PC-3 (cell line): ENCODE results near the gene FCF1. TPM values are rescaled to one million over a fixed set of nuclear protein-coding genes. Genes with fewer than 3 reads are reported as not detected.

Source experiments
- ATAC-seq: fragments of 200-7000 bp; cut with Tn5 transposase; 2 replicates; pipeline ENCODE4 v1.9.1; 2020; ENCODE audit warnings: mild to moderate bottlenecking, moderate library complexity
- BruUV-seq: library from RNA; stranded (reverse); fragments of 400-500 nt; replicated peaks from 2 replicates; lab custom pipeline; 2021; lab: Mats Ljungman, UMichigan
- CTCF ChIA-PET: fragments of 300-600 bp; sonication (Branson Sonifier 250); formaldehyde crosslinking; loops from one replicate; lab custom pipeline; 2022; ENCODE audit warnings: antibody characterized with exemption; lab: Charles Lee
- POLR2A ChIA-PET: fragments of 300-600 bp; sonication (Branson Sonifier 250); formaldehyde crosslinking; loops from one replicate; lab custom pipeline; 2022; ENCODE audit warnings: antibody characterized with exemption; ENCODE audit not compliant: unreplicated experiment; lab: Charles Lee
- DNase-seq: peaks from one replicate; pipeline ENCODE4 v3.0.0-alpha.2; 2015
- H2AFZ ChIP-seq: fragments of 300-600 bp; sonication (generic); 2 replicates; pipeline ENCODE4 v1.6.0; 2016; ENCODE audit warnings: antibody characterized with exemption, low read length
- H3F3A ChIP-seq: fragments of 300-600 bp; sonication (generic); one replicate; pipeline ENCODE4 v1.6.0; 2017; ENCODE audit warnings: antibody characterized with exemption, low read length, control low read depth, mild to moderate bottlenecking; ENCODE audit not compliant: unreplicated experiment
- H3K27ac ChIP-seq: fragments of 300-600 bp; sonication (generic); 2 replicates; pipeline ENCODE4 v1.5.1; 2016; ENCODE audit warnings: mild to moderate bottlenecking, low read length
- H3K27me3 ChIP-seq: fragments of 300-600 bp; sonication (generic); 2 replicates; pipeline ENCODE4 v1.6.1; 2016; ENCODE audit warnings: low read length, mixed read lengths
- H3K36me3 ChIP-seq: fragments of 300-600 bp; sonication (generic); 2 replicates; pipeline ENCODE4 v1.6.1; 2016; ENCODE audit warnings: low read depth, mixed run types, low read length, mixed read lengths
- H3K4me1 ChIP-seq: fragments of 300-600 bp; sonication (generic); 2 replicates; pipeline ENCODE4 v1.5.1; 2016; ENCODE audit warnings: low read length; ENCODE audit not compliant: insufficient read depth
- H3K4me2 ChIP-seq: fragments of 300-600 bp; sonication (generic); 2 replicates; pipeline ENCODE4 v1.6.0; 2016; ENCODE audit warnings: low read length
- H3K4me3 ChIP-seq: fragments of 300-600 bp; sonication (generic); 2 replicates; pipeline ENCODE4 v1.5.1; 2016; ENCODE audit warnings: mild to moderate bottlenecking, low read length, mixed read lengths
- H3K79me2 ChIP-seq: fragments of 300-600 bp; sonication (generic); 2 replicates; pipeline ENCODE4 v1.6.1; 2017; ENCODE audit warnings: low read length, mixed read lengths
- H3K9ac ChIP-seq: fragments of 300-600 bp; sonication (generic); 2 replicates; pipeline ENCODE4 v1.6.0; 2016; ENCODE audit warnings: mild to moderate bottlenecking, low read length
- H3K9me2 ChIP-seq: fragments of 300-600 bp; sonication (generic); replicated peaks from 2 replicates; pipeline ENCODE4 v1.6.1; 2016; ENCODE audit warnings: mixed run types, low read length, mixed read lengths
- H3K9me3 ChIP-seq: fragments of 300-600 bp; sonication (generic); 2 replicates; pipeline ENCODE4 v1.6.1; 2016; ENCODE audit warnings: low read length, mixed read lengths
- H4K20me1 ChIP-seq: fragments of 300-600 bp; sonication (generic); 2 replicates; pipeline ENCODE4 v1.6.1; 2016; ENCODE audit warnings: low read length, mixed read lengths
- EZH2 ChIP-seq: fragments of 300-600 bp; sonication (generic); IDR thresholded peaks from one replicate; pipeline ENCODE4 v1.6.1; 2017; ENCODE audit warnings: antibody characterized with exemption, mild to moderate bottlenecking, low read length; ENCODE audit not compliant: unreplicated experiment
- EZH2phosphoT487 ChIP-seq: fragments of 300-600 bp; sonication (generic); IDR thresholded peaks from 2 replicates; pipeline ENCODE4 v1.6.1; 2018; ENCODE audit warnings: mild to moderate bottlenecking, antibody characterized with exemption, low read length, borderline replicate concordance
- intact Hi-C: fragments of 100-400 bp; cut with micrococcal nuclease; formaldehyde crosslinking; loops from 2 replicates; pipeline ENCODE4 v1.9.0; 2023
- total RNA-seq: library from RNA; depleted of rRNA; stranded (reverse); fragments of >200 nt; gene quantifications from 2 replicates; pipeline ENCODE4 v1.2.3, GENCODE V29; 2014
- TF ChIP-seq, protein P1 (sequence below): fragments of 300-600 bp; sonication (generic); conservative IDR thresholded peaks from 2 replicates; pipeline ENCODE4 v1.5.1; 2017; ENCODE audit warnings: antibody characterized with exemption, low read depth, mild to moderate bottlenecking, low read length

Gene FCF1
- total RNA-seq, 1 experiment from 2014 or later = 33.1 TPM

DNA sequence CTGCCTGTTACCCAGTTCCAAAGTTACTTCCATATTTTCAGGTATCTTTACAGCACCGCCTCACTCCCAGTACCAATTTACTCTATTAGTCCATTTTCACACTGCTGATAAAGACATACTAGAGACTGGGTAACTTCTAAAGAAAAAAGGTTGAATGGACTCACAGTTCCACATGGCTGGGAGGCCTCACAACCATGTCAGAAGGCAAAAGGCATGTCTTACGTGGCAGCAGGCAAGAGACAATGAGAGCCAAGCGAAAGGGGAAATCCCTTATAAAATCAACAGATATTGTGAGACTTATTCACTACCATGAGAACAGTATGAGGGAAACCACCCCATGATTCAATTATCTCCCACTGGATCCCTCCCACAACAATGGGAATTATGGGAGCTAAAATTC, 9.9 kb upstream of the FCF1 start:
- ChIA-PET POLR2A (no interaction called here), CTCF (no interaction called here)
- no peak for ATAC-seq
- Histone ChIP-seq H3K9me3 (0 out of 2 replicates have a peak, but pooled peaks cover 7% of the 10 kb centered on the region), H3K9ac (no peak overlapping the region), H3K4me1 (no peaks in the 10 kb centered on the region), H3K27me3 (no peaks in the 10 kb centered on the region), H3K27ac (no peak overlapping the region), H4K20me1 (no peaks in the 10 kb centered on the region), H3K4me3 (no peak overlapping the region), H3K4me2 (no peak overlapping the region), H3K36me3 (peaks cover 30% of the 10 kb centered on the region), H2AFZ (no peak overlapping the region), H3K79me2 (peaks cover 94% of the 10 kb centered on the region), H3K9me2 (no peaks in the 10 kb centered on the region), H3F3A (no peaks in the 10 kb centered on the region)
- intact Hi-C loops = no loop called here
- no TSS peak for BruUV-seq
- no peak for TF ChIP-seq EZH2phosphoT487
- no peak for TF ChIP-seq EZH2
- TF ChIP-seq, protein P1, sequence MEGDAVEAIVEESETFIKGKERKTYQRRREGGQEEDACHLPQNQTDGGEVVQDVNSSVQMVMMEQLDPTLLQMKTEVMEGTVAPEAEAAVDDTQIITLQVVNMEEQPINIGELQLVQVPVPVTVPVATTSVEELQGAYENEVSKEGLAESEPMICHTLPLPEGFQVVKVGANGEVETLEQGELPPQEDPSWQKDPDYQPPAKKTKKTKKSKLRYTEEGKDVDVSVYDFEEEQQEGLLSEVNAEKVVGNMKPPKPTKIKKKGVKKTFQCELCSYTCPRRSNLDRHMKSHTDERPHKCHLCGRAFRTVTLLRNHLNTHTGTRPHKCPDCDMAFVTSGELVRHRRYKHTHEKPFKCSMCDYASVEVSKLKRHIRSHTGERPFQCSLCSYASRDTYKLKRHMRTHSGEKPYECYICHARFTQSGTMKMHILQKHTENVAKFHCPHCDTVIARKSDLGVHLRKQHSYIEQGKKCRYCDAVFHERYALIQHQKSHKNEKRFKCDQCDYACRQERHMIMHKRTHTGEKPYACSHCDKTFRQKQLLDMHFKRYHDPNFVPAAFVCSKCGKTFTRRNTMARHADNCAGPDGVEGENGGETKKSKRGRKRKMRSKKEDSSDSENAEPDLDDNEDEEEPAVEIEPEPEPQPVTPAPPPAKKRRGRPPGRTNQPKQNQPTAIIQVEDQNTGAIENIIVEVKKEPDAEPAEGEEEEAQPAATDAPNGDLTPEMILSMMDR = no peak
- no peak for DNase-seq

DNA sequence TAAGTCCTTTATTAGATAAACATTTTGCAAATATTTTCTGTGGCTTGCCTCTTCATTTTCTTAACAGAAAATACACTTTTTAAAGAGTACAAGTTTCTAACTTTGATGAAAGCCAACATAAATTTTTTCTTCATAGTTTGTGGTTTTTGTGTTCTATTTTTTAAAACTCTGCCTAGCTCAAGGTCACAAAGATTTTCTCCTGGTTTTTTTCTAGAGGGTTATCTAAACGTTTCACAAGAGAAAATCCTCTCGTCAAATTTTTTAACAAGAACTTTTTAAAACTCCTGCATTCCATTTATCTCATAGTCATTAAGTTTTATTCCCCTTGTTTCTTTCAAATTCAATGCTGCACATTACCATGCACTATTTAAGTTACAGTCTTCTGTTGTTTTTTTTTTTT, 8.3 kb upstream of the FCF1 start:
- Histone ChIP-seq H3K79me2 (peaks cover 96% of the 10 kb centered on the region), H3K27me3 (no peaks in the 10 kb centered on the region), H4K20me1 (peaks cover 4% of the 10 kb centered on the region; the same call in 1 of the 2 replicates), H3K4me2 (no peak overlapping the region), H3K9me3 (0 out of 2 replicates have a peak, but pooled peaks cover 7% of the 10 kb centered on the region), H3K27ac (no peak overlapping the region), H2AFZ (no peak overlapping the region), H3K36me3 (peaks cover 30% of the 10 kb centered on the region), H3K4me1 (no peaks in the 10 kb centered on the region), H3K4me3 (no peak overlapping the region), H3K9ac (no peak overlapping the region), H3K9me2 (no peaks in the 10 kb centered on the region), H3F3A (no peaks in the 10 kb centered on the region)
- TF ChIP-seq EZH2 (no peak), EZH2phosphoT487 (no peak)
- TF ChIP-seq, protein P1 = no peak
- intact Hi-C loops = no loop called here
- no TSS peak for BruUV-seq
- DNase-seq = no peak
- ChIA-PET CTCF (no interaction called here), POLR2A (no interaction called here)
- ATAC-seq = no peak

DNA sequence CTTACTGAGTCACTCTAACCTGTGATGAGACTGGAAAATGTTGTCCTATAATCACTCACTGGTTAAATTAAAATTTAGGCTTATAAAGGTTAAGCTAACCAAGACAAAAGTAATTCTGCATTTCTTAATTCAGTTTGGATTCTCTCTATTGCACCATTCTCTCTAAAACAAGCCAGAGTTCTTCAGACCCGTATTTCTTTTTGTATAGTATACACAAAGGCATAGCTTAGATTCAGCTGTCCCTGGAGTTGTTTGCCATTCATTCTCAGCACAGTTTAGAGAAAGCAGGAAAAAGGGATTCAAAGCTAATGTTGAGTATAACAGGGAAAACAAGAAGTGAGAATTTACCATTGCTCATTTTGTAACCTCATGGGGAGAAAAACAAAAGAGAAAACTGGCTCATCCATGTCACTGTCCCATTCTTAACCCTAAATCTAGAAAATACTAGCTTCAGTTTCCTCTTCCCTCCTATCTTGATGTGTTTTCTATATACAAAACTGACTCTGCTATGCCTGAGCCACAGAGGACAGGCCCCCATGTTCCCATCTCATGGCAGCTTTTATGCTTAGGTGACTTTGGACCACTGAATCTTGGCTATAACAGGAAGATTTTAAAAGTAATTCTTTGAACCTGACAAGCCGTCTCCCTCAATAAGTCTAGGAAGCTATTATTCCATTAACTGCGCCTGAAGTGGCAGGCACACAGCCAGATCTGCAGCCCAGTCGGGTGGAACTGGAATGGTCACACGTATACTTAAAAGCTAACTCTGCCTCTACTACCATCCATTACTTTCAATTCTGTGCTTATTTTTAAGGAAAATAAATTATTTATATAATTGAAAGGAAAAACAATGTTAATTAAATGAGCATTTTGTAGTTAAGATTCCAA, 7.1 kb upstream of the FCF1 start:
- no peak overlapping the region for H3K4me2 ChIP-seq

More for the DNA sequence above, 7.1 kb upstream of the FCF1 start:
- Histone ChIP-seq H2AFZ (no peak overlapping the region), H3K4me1 (no peaks in the 10 kb centered on the region), H3K36me3 (peaks cover 27% of the 10 kb centered on the region), H3K9ac (no peak overlapping the region), H4K20me1 (peaks cover 8% of the 10 kb centered on the region; the same call in 1 of the 2 replicates), H3K27ac (no peak overlapping the region), H3K9me3 (0 out of 2 replicates have a peak, but pooled peaks cover 7% of the 10 kb centered on the region), H3K27me3 (no peaks in the 10 kb centered on the region), H3F3A (no peaks in the 10 kb centered on the region), H3K79me2 (peaks cover 98% of the 10 kb centered on the region), H3K9me2 (no peaks in the 10 kb centered on the region), H3K4me3 (no peak overlapping the region)
- BruUV-seq = no TSS peak
- ATAC-seq (no peak), DNase-seq (no peak)
- intact Hi-C loops = no loop called here
- ChIA-PET CTCF (no interaction called here), POLR2A (no interaction called here)
- TF ChIP-seq EZH2phosphoT487 (no peak), EZH2 (no peak)
- TF ChIP-seq, protein P1 = no peak
